HG03139 (cell line): Measurements from ENCODE around the gene CDK5RAP1.
A peak's percentile ranks its signal among the peaks of the same experiment; 100 is the strongest.
"Not testable (repeated sequence)": the region's sequence is repeated elsewhere in the genome, so short reads cannot be mapped to it uniquely, and the experiment has no call there.

ENCODE experiments used
- ATAC-seq: cut with Tn5 transposase; IDR thresholded peaks from one replicate; pipeline ENCODE4 v1.9.1; 2021; ENCODE audit not compliant: unreplicated experiment

The CDK5RAP1 gene, protein sequence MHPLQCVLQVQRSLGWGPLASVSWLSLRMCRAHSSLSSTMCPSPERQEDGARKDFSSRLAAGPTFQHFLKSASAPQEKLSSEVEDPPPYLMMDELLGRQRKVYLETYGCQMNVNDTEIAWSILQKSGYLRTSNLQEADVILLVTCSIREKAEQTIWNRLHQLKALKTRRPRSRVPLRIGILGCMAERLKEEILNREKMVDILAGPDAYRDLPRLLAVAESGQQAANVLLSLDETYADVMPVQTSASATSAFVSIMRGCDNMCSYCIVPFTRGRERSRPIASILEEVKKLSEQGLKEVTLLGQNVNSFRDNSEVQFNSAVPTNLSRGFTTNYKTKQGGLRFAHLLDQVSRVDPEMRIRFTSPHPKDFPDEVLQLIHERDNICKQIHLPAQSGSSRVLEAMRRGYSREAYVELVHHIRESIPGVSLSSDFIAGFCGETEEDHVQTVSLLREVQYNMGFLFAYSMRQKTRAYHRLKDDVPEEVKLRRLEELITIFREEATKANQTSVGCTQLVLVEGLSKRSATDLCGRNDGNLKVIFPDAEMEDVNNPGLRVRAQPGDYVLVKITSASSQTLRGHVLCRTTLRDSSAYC

DNA sequence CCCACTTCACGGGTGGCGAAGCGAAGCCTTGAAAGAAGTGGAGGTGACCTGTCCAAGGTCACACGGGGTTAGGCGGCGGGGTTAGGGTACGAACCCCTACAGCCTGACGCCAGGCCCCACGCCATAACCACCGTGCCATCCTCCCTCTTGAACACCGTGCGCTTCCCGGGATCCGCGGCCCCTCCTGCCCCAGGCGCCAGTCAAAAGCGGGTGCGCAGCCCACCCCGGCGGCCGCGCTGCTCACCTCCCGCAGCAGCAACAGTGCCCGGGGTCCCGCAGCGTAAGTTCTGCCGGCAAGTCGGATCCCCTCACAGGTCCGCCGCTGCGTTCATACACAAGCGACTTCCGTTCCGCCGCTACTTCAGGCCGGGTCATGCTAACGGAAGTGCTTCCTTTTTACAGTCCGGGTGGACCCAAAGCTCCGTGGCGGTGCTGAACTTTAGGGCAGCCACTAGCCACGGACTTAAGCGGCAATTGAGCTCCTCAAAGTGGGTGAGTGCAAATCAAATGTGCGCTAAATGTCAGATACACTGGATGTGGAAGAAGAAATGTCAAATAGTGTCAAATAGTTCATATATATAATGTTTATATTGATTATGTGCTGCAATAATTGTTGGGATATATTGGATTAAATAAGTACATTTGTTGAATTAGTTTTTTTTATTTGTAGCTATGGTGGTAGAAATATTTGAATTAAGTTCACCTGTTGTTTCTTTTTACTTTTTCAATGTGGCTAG, at the start of gene CDK5RAP1:
Gene CDK5RAP1 (minus strand): TSS at position 336 of the 737 bp plus-strand sequence. CDS start 4,455 bp downstream, outside the sequence.
- ATAC-seq, result no peak

DNA sequence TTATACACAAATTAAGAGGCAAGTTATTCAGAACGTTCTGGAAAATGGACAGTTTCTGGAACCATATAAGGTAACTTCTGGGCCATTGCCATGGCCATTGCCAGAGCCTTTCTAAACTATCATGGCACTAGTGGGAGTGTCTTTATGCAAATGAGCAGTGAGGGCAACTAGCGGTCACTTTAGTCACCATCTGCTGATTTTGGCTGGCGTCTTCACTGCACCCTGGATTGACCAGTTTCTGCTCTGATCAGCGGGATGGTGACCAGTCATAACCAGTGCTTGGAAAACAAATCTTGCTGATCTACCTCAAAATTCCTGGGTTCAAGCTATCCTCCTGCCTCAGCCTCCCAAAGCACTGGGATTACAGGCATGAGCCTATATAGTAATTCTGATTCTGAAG, 49.5 kb upstream of the CDK5RAP1 start:
- no peak for ATAC-seq

DNA sequence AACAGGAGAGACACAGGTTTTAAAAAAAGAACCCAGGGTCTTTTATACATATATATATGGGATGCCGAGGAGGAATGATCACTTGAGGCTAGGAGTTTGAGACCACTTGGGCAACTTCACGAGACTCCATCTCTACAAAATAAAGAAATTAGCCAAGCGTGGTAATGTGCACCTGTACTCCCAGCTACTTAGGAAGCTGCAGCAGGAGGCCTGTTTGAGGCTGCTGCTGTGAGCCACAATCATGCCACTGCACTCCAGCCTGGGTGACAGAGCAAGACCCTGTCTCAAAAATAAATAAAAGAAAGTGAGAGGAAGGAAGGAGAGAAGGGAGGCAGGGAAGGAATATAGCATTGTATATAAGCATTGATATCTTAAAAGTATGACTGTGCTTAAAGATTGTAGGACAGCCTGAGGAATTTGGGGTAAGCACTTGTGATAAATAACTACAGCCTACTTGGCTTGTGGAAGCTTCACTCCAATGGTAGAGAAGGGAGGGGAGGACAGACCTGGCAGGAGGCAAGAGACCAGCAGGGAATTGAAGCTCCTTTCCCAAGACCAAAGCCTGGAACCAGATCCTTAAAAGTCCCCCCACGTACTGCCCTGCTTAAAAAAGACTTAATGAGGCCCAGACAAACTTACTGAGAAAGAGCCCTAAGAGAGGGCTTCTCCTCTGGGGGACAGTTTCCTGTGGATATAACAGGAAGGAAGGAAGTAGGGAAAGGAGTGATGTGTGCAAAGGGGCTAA, 44.7 kb upstream of the CDK5RAP1 start:
- no peak for ATAC-seq

DNA sequence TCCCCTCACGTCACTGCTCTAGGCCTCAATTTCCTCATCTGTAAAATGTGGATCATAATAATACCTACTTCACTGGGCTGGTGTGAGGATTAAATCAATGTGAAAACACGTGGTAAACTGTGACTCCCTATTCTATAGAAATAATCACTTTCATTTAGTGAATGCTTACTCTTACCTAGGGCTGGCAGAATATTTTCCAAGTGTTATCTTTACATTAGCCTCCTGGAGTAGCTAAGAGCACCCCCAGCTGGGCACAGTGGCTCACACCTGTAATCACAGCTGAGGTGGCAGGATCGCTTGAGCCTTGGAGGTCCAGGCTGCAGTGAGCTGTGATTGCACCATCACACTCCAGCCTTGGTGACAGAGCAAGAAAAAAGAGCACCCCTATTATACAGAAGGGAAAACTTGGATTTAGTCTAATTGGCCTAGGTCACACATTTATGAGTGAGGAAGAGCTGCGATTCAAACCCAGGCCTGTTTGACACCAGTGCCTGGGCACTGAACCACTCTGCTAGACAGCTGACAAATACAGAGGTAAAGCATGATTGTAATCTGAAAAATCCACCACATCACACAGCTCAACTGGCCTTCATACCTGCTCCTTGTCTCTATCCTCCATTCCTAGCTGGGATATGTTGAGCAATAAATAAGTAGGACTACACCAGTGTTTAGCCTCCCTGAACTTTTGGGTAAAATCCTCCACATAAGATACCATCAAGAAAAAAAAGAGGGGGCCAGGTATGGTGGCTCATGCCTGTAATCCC, 43.7 kb upstream of the CDK5RAP1 start:
- ATAC-seq, result no peak

DNA sequence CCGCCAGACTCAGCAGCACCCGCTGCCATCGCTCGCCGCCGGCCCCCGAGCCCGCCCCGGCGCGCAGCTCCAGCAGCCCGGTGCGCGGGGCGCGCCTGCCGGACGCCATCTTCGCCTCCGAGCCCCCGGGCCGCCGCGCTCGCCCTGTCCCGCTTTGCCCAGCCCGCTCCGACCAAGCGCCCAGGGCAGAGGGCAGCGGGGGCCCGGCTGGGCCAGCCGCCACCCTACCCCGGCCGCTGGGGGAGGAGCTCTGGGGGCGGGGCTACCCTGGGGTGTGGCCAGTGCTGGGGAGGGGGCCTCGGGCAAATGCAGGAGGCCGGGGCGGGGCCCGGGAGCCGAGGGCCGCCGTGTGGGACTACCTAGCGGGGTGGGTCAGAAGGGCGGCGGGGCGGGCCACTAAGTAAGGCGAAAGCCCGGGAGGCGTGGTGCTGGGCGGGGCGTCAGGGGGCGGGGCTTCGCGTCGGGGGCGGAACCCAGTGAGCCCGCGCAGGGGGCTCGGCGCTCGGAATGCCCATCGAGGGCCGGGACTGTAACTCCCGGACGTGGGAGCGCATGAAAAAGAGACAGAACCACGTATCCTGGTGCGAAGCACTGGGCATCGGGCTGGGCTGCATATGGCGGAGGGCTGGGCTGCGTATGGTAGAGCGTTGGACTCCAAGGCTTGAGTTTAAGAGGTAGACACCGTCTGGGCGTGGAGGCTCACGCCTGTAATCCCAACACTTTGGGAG, 42.4 kb upstream of the CDK5RAP1 start, which contains the start of gene SNTA1:
Gene SNTA1 (minus strand): TSS at position 252 of the 728 bp plus-strand sequence. CDS start 143 bp downstream, at position 109.
- peak; percentile 75 for ATAC-seq

DNA sequence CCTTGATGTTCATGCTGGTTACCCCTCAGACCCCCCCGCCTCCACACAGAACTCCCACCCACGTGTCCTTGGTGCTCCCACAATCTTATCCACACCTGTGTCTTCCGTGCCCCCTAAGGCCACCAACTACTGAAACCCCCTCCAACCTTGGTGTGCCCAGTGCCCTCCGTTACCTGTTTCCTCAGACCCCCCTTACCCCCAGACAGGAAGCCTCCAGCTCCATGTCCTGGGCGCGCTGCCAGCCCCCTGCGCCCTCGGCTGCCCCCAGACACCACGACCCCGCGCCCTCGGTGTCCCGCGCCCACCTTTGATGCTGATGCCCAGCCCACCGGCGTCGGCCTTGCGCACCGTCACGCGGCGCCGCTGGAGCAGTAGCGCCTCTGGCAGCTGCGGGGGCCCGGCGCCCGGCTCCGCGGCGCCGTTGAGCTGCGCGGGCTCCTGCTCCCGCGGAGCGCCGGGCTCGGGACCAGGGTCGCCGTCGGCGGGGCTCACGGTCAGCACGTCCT, 41.7 kb upstream of the CDK5RAP1 start:
- ATAC-seq, result peak; percentile 6

DNA sequence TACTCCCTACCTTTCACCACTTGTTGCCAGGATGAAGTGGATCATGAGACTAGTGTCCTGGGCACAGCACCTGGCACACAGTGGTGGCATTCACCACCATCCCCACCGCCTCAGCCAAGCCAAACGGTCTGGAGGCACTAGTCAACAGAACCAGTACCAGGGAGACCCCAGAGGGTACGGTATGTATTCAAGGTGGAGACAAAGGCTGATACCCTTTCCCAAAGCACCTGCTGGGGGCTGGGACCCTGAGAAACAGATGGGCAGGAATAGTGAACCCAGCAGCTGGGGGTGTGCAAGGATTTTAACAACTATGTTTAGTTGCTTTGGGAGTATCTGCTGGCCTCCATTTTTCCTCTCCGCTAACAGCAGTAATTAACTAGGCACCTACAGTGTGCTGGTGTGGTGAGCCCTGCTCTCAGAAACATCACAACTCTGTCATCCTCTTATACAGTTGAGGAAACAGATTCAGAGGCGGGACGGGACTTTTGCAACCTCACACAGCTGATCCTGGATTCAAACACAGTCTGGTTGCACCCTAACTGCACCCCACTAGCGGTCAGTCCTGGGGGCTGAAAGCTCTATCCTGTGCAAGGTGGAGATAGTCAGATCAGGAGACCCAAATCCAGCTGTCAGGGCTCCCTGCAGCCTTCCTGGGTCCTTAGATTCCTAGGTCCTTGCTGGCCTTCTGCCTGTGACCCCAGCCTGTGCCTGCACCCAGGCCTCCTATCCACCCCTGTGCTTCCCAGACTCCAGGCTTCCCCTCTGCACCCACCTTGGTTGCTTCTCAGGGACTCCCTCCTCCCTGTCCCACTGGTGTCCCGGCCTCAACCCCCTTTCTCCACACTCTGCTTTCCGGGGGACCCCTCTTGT, 41.1 kb upstream of the CDK5RAP1 start:
- no peak for ATAC-seq

DNA sequence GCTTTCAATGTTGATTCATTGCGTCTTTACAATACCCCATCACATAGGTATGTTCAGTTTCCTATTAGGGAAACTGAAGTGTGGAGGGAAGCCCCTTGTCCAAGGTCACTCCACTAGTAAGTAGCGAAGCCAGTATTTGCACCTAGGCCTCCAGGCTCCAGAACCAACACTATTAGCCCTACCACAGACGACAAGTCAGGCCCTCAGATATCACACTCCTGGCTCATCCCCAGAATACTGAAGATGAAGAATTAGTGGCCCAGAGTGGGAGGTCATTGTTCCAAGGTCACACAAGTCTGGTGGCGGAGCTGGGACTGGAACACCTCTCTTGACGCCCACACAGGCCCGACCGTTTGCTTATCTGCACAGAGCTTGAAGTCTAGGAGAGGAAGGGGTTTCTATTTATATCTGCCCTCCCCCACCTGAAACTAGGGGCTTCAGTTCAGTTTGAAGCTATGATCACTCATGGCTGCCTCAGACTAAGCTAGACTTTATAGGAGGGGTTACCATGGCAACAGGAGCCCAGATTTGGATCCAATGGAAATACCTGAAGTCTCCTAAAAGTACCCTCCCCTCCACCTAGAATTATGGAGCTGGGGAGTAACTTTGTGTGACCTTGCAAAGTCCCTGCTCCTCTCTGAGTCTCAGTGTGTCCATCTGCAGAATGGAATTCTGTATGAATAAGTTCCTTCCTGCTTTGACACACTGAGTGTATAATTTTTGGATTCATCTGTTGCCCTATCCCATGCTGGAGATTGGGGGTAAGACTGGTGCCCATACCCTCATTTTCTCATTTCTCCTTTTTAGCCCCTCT, 40.0 kb upstream of the CDK5RAP1 start:
- no peak for ATAC-seq

DNA sequence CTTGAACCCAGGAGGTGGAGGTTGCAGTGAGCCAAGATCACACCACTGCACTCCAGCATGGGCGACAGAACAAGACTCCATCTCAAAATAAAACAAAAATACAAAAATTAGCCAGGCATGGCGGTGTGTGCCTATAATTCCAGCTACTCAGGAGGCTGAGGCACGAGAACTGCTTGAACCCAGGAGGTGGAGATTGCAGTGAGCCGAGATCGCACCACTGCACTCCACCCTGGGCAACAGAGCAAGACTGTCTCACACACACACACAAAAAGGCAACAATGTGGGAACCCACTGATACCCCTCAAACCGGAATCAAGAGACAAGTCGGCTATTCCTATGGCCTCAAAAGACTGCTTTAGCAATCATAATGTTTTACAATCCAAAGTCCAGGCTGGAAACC, 39.2 kb upstream of the CDK5RAP1 start:
- ATAC-seq, result not testable (repeated sequence)

DNA sequence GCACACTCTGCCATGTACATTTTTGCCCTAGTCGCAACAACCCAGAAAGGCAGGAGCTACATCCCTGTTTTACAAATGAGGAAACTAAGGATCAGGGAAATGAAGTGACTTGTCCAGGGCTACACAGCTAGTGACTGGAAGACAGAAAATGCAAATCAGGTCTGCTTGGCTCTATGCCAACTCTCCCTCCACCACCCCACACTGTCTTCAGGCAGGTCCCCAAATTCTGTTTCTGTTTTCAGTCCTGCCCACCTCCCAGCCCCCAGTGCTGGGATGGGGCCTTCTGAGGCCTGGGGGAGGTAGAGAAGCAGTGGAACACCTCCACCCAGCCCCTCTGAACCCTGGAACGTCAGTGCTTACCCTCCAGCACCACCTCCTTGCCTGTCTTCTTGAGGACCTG, 37.2 kb upstream of the CDK5RAP1 start:
- no peak for ATAC-seq

DNA sequence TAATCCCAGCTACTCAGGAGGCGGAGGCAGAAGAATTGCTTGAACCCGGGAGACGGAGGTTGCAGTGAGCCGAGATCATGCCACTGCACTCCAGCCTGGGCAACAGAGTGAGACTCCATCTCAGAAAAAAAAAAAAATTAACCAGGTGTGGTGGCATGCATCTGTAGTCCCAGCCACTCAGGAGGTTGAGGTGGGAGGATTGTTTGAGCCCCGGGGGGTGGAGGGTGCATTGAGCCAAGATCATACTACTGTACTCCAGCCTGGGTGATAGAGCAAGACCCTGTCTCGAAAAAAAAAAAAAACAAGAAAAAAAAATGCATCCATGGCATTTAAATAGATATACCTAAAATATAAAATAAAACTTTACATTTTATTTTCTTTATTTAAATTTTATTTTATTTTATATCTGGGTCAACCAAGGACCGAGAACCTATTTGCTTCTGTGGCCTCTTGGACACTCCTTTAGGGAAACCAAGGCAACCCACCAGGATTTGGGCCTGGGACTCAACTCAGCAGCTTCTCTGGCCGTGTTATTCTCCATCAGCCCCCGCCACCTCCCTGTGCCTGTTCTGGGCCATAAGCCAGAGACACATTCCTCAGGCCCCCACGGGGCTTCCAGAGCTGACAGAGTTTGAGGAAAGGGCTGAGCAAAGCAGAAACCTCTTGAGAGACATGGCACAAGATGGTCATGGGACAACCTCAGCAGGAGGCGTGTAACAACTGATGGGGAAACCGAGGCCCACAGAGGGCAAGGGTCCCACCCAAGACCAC, 36.0 kb upstream of the CDK5RAP1 start:
- ATAC-seq, result no peak

DNA sequence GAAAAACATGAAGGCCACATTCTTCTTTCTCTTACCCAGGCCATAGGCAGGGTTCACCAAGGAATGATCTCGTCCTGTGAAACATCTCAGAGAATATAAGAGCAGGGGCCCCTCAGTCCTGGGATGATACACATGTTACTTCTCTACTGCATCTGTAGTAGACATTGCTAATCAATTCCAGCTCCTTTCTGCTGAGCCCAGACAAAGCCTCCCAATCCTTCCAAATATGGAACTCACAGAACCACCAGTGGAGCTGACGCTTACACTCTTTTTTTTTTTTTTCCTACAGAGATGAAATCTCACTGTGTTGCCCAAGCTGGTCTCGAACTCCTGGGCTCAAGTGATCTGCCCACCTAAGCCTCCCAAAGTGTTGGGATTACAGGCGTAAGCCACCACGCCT, 33.1 kb upstream of the CDK5RAP1 start:
- no peak for ATAC-seq

DNA sequence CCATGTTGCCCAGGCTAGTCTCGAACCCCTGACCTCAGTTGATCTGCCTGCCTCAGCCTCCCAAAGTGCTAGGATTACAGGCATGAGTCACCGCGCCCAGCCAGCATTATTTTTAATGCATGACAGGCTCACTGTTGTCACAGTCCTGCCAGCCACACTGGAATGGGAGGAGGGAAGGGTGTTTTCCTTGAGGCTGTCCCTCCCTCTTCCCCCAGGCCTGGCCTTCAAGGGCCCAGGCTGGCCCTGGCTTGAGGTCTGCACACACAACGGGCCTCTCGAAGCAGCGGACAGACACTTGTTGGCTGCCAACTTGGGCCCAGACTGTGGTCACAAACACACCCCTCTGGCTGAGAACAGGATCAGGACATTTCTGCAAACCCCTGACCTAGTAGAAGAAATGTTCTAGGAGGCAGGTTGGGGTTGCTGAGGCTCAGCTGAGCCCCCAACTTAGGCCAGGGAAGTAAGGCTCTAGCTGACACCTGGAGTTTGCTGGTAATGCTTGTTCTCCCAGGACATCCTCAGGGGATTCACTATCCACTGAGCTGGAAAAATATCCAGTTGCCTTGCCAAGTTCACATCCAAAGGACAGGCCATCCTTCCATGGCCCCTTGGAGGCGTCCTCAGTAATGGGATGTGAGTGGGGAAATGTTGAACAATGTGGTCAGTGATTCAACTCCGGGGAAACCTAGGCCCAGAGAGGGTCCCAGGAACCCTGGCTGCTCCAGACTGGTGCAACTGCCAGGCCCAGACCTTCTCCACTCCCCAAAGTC, 32.3 kb upstream of the CDK5RAP1 start:
- ATAC-seq, result no peak

DNA sequence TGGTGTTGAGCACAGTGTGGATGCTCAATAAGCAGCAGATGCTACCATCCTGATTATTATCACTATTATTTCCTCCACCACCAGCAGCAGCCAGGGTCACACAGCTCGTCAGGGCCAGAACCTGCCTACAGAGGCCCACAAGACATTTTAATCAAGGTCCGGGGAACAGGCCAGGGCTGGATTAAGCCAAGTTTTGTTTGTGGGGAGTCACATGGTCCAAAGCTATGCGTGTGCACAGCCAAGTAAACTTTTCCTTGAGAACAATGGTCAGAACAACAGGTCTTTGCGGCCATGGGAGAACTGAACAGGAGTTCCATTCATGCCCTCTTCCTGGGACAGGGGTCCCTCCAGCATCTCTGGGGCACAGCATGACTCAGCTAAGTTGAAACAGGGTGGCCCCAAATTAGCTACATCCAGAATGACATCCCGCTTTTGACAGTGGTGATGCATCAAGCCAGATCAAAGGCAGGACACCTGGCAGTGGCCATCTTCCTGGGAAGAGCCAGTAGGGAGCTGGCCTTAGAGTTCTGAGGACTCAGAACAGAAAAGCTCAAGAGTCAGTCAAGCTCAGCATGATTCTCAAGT, 30.6 kb upstream of the CDK5RAP1 start:
- no peak for ATAC-seq

DNA sequence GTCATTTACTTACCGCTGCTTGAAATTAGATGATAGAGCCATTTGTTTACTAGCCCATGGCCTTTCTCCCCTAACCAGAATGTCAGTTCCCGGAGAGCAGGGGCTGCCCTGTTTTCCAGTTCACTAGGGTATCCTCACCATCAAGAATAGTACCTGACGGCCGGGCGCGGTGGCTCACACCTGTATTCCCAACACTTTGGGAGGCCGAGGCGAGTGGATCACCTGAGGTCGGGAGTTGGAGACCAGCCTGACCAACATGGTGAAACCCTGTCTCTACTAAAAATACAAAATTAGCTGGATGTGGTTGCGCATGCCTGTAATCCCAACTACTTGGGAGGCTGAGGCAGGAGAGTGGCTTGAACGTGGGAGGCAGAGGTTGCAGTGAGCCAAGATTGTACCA, 22.6 kb upstream of the CDK5RAP1 start:
- not testable (repeated sequence) for ATAC-seq
